ENCODE measurements around the gene TUBA4A. TPM values are rescaled to one million over a fixed set of nuclear protein-coding genes. Genes with fewer than 3 reads are reported as not detected.
A peak's percentile ranks its signal among the peaks of the same experiment; 100 is the strongest.

TUBA4A gene
- total RNA-seq, 1 donor from 2014 or later = 0.63 TPM

DNA sequence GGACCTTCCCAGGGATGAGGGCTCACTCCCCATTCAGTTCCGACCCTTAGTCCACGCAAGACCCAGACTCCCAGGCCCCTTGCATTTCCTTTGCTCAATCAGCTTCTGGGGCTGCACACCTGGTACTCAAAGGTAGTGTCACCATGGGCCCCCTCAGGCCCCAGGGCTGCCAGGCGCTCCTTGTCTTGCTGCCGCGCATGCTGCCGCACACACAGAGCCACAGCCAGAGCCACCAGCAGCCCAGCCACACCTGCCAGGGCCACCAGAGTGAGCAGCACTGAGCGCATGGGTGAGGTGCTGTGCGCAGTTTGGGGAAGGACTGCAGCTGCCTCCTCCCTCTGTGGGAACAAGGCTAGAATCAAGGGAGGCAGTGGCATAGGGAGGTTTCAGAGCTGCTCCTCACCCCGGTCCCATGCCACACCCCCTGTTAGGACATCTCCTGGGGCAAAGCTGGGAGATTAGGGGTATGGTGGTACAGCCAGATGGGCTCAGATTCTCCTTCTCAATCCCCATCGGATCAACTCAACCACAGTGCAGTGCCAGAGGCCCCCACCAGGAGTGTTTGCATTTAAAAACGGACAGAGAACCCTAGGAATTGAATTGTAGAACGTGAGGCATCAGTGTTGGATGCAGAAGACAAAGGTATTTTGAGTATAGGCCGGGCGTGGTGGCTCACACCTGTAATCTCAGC, 44.2 kb upstream of the TUBA4A start:
- H3K9me3 Mint-ChIP-seq = no peaks in the 10 kb centered on the region
- no peak overlapping the region for H3K27ac Mint-ChIP-seq
- no peaks in the 10 kb centered on the region for H3K36me3 Mint-ChIP-seq
- peaks cover 9% of the 10 kb centered on the region for H3K4me1 Mint-ChIP-seq
- H3K27me3 Mint-ChIP-seq (ENCODE audit: low read depth) = peaks cover 63% of the 10 kb centered on the region
- TF ChIP-seq CTCF (IDR thresholded peaks at IDR 0.05; ENCODE audit: unreplicated experiment) = no peak
- peak in 1 of 2 experiments; percentile 36 for DNase-seq (ENCODE audit: low spot score in 2 of 2, unreplicated experiment in 2 of 2)
- H3K4me3 Mint-ChIP-seq = no peak overlapping the region

DNA sequence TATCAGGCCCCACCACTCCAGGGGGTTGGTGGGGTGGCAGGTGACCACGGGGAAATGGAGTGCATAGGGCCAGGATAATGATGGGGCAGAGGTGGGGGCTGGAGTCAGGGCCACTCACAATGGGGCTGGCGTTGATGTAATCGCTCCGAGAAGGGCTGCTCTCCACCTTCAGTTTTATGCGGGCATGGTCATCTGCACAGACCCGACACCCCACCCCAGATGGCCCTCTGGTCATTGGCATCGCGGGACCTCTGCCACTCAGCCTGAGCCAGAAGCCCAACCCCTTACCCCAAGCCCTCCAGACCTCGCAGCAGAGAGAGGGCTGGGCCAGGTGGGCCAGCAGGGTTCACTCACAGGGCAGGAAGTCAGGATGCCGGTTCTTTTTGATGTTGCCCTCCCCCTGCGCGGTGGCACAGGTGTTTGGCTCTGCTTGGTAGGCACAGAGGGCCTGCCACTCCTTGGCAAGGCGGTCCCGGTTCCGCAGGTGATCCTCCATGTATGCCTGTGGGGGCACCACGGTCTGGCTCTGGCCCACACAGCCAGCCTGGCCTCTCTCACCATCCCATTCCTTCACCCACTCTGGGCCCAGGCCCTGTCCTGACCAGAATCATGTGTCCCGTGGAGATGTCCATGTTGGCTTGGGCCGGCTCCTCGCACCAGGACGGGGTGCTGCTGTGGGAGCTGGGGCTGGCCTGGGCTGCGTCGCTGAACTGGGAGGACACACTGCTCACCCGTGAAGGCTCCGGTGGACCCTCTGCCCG, 43.1 kb upstream of the TUBA4A start:
- H3K27ac Mint-ChIP-seq = no peak overlapping the region
- H3K9me3 Mint-ChIP-seq = no peaks in the 10 kb centered on the region
- no peak overlapping the region for H3K4me3 Mint-ChIP-seq
- no peaks in the 10 kb centered on the region for H3K36me3 Mint-ChIP-seq
- no peak for TF ChIP-seq CTCF (IDR thresholded peaks at IDR 0.05; ENCODE audit: unreplicated experiment)
- H3K4me1 Mint-ChIP-seq = peaks cover 9% of the 10 kb centered on the region
- H3K27me3 Mint-ChIP-seq (ENCODE audit: low read depth) = peaks cover 52% of the 10 kb centered on the region
- DNase-seq (ENCODE audit: low spot score in 2 of 2, unreplicated experiment in 2 of 2) = peak in 1 of 2 experiments; percentile 38

DNA sequence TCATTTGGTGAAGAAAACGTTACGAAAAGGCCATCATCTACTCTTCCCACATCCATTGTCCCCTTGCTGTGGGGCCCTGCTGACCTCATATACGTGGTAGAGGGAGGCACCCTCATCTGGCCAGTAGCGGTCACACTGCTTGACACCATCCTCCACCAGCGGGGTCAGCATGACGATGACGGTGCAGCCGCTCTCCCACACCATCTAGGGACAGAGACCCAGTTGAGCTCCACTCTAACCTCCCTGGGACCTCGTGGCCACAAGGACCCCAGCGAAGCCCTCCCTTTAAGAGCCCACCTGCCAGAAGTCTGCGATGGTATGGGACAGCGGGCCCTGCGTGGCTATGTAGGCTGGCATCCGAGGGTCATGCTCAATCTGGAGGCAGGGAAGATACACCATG, 42.4 kb upstream of the TUBA4A start:
- no peak overlapping the region for H3K4me3 Mint-ChIP-seq
- no peak overlapping the region for H3K27ac Mint-ChIP-seq
- DNase-seq (ENCODE audit: low spot score in 2 of 2, unreplicated experiment in 2 of 2) = peak in 1 of 2 experiments; percentile 29
- no peak for TF ChIP-seq CTCF (IDR thresholded peaks at IDR 0.05; ENCODE audit: unreplicated experiment)
- H3K36me3 Mint-ChIP-seq = no peaks in the 10 kb centered on the region
- peaks cover 9% of the 10 kb centered on the region for H3K4me1 Mint-ChIP-seq
- no peaks in the 10 kb centered on the region for H3K9me3 Mint-ChIP-seq
- H3K27me3 Mint-ChIP-seq (ENCODE audit: low read depth) = peaks cover 46% of the 10 kb centered on the region

GRCh38 chr2:219294356-219295351, 40.9 kb upstream of the TUBA4A start:
- Mint-ChIP-seq H3K4me3 (peak overlapping the region; percentile 72), H3K9me3 (no peaks in the 10 kb centered on the region), H3K27ac (peak overlapping the region; percentile 68), H3K4me1 (peaks cover 9% of the 10 kb centered on the region), H3K36me3 (no peaks in the 10 kb centered on the region), H3K27me3 (ENCODE audit: low read depth) (peaks cover 32% of the 10 kb centered on the region)
- peak; percentile 97 for TF ChIP-seq CTCF (IDR thresholded peaks at IDR 0.05; ENCODE audit: unreplicated experiment)
- DNase-seq (ENCODE audit: low spot score in 2 of 2, unreplicated experiment in 2 of 2) = peak; percentile 81 to 94

- Mint-ChIP-seq H3K9me3 (no peaks in the 10 kb centered on the region), H3K4me1 (peaks cover 9% of the 10 kb centered on the region), H3K27ac (peak overlapping the region; percentile 68), H3K4me3 (peak overlapping the region; percentile 72), H3K27me3 (ENCODE audit: low read depth) (peaks cover 23% of the 10 kb centered on the region), H3K36me3 (no peaks in the 10 kb centered on the region)
- DNase-seq (ENCODE audit: low spot score in 2 of 2, unreplicated experiment in 2 of 2) = peak in 1 of 2 experiments; percentile 33
- TF ChIP-seq CTCF (IDR thresholded peaks at IDR 0.05; ENCODE audit: unreplicated experiment) = no peak
Measured at GRCh38 chr2:219293736-219294231, 40.1 kb upstream of the TUBA4A start.
